HepG2 (cell line): Measurements from ENCODE around the gene ST6GALNAC4. TPM values are rescaled to one million over a fixed set of nuclear protein-coding genes. Genes with fewer than 3 reads are reported as not detected.

ENCODE experiments used
- ADNP ChIP-seq: sonication (generic); formaldehyde crosslinking; IDR thresholded peaks from 2 replicates; pipeline ENCODE4 v1.4.0; 2020; ENCODE audit warnings: missing genetic modification reagents
- FOSL1 ChIP-seq: sonication (generic); formaldehyde crosslinking; IDR thresholded peaks from 2 replicates; pipeline ENCODE4 v1.9.0; 2021; ENCODE audit warnings: missing genetic modification reagents, borderline replicate concordance
- GATA4 ChIP-seq: sonication (generic); IDR thresholded peaks from 2 replicates; pipeline ENCODE4 v1.6.1; 2016; ENCODE audit warnings: antibody characterized with exemption, low read depth, borderline replicate concordance
- HMG20A ChIP-seq: IDR thresholded peaks from 2 replicates; pipeline ENCODE4 v1.6.1; 2016; ENCODE audit warnings: borderline replicate concordance
- HNF4G ChIP-seq, 2 experiments: sonication (generic) in 1 of 2; formaldehyde crosslinking in 1 of 2; IDR thresholded peaks; 2 replicates each; pipeline versions ENCODE4 v1.4.0 to v1.6.1; 2011 to 2020; ENCODE audit warnings: borderline replicate concordance in 2 of 2, low read depth in 2 of 2, mild to moderate bottlenecking in 2 of 2, low read length in 1 of 2, missing genetic modification reagents in 1 of 2, moderate library complexity in 1 of 2
- MZF1 ChIP-seq: sonication (generic); formaldehyde crosslinking; IDR thresholded peaks from 2 replicates; pipeline ENCODE4 v1.8.1; 2023; ENCODE audit warnings: mild to moderate bottlenecking, missing genetic modification reagents, borderline replicate concordance
- RXRA ChIP-seq: sonication (generic); formaldehyde crosslinking; IDR thresholded peaks from 2 replicates; pipeline ENCODE4 v1.5.1; 2020; ENCODE audit warnings: missing genetic modification reagents
- TBP ChIP-seq: sonication (generic); formaldehyde crosslinking; IDR thresholded peaks from 2 replicates; pipeline ENCODE4 v1.5.0; 2020; ENCODE audit warnings: missing genetic modification reagents
- THRA ChIP-seq: sonication (generic); formaldehyde crosslinking; IDR thresholded peaks from 2 replicates; pipeline ENCODE4 v1.4.0; 2020; ENCODE audit warnings: missing genetic modification reagents, borderline replicate concordance
- ZBTB21 ChIP-seq: sonication (generic); formaldehyde crosslinking; IDR thresholded peaks from 2 replicates; pipeline ENCODE4 v1.4.0; 2020; ENCODE audit warnings: missing genetic modification reagents
- ZNF563 ChIP-seq: sonication (generic); formaldehyde crosslinking; IDR thresholded peaks from 2 replicates; pipeline ENCODE4 v1.8.0; 2022; ENCODE audit warnings: mild to moderate bottlenecking, moderate library complexity, missing genetic modification reagents
- ZNF800 ChIP-seq: sonication (generic); formaldehyde crosslinking; IDR thresholded peaks from 2 replicates; pipeline ENCODE4 v1.4.0; 2020; ENCODE audit warnings: missing genetic modification reagents
- ZNF850 ChIP-seq: sonication (generic); formaldehyde crosslinking; conservative IDR thresholded peaks from 2 replicates; pipeline ENCODE4 v1.9.0; 2021; ENCODE audit warnings: mild to moderate bottlenecking, missing genetic modification reagents
- polyA plus RNA-seq, 8 experiments: library from polyadenylated mRNA; depleted of rRNA in 3 of 8; stranded (reverse) in 7 of 8; unstranded in 1 of 8; fragments of >200 nt; fragmentation: Illumina TruSeq in 4 of 8; extraction: Trizol in 4 of 8; gene quantifications; 2 replicates each; pipeline versions ENCODE4 v1.2.1 to v1.2.3, GENCODE V29; 2011 to 2016; ENCODE audit warnings: low read depth in 4 of 8, missing spikeins in 1 of 8, mixed read lengths in 1 of 8; ENCODE audit not compliant: insufficient read depth in 1 of 8
- total RNA-seq, 5 experiments: library from RNA; depleted of rRNA; stranded (reverse); fragments of >200 nt; fragmentation: Illumina TruSeq; extraction: Trizol; gene quantifications; 2 replicates each; pipeline ENCODE4 v1.2.3, GENCODE V29; 2016; ENCODE audit warnings: low read depth in 1 of 5
- TF ChIP-seq, protein P1 (sequence below): sonication (generic); formaldehyde crosslinking; IDR thresholded peaks from 2 replicates; pipeline ENCODE4 v1.4.0; 2020; ENCODE audit warnings: missing genetic modification reagents
- TF ChIP-seq, protein P2 (sequence below): sonication (generic); formaldehyde crosslinking; IDR thresholded peaks from 2 replicates; pipeline ENCODE4 v1.5.1; 2020; ENCODE audit warnings: mild to moderate bottlenecking, moderate library complexity, missing genetic modification reagents

The ST6GALNAC4 gene
- total and polyA plus RNA-seq, 2 of the 13 experiments (the other 11 are each of a cell fraction or from before 2014, with no cell fraction given): 18.8 to 27.7 TPM

- TF ChIP-seq, protein P1, sequence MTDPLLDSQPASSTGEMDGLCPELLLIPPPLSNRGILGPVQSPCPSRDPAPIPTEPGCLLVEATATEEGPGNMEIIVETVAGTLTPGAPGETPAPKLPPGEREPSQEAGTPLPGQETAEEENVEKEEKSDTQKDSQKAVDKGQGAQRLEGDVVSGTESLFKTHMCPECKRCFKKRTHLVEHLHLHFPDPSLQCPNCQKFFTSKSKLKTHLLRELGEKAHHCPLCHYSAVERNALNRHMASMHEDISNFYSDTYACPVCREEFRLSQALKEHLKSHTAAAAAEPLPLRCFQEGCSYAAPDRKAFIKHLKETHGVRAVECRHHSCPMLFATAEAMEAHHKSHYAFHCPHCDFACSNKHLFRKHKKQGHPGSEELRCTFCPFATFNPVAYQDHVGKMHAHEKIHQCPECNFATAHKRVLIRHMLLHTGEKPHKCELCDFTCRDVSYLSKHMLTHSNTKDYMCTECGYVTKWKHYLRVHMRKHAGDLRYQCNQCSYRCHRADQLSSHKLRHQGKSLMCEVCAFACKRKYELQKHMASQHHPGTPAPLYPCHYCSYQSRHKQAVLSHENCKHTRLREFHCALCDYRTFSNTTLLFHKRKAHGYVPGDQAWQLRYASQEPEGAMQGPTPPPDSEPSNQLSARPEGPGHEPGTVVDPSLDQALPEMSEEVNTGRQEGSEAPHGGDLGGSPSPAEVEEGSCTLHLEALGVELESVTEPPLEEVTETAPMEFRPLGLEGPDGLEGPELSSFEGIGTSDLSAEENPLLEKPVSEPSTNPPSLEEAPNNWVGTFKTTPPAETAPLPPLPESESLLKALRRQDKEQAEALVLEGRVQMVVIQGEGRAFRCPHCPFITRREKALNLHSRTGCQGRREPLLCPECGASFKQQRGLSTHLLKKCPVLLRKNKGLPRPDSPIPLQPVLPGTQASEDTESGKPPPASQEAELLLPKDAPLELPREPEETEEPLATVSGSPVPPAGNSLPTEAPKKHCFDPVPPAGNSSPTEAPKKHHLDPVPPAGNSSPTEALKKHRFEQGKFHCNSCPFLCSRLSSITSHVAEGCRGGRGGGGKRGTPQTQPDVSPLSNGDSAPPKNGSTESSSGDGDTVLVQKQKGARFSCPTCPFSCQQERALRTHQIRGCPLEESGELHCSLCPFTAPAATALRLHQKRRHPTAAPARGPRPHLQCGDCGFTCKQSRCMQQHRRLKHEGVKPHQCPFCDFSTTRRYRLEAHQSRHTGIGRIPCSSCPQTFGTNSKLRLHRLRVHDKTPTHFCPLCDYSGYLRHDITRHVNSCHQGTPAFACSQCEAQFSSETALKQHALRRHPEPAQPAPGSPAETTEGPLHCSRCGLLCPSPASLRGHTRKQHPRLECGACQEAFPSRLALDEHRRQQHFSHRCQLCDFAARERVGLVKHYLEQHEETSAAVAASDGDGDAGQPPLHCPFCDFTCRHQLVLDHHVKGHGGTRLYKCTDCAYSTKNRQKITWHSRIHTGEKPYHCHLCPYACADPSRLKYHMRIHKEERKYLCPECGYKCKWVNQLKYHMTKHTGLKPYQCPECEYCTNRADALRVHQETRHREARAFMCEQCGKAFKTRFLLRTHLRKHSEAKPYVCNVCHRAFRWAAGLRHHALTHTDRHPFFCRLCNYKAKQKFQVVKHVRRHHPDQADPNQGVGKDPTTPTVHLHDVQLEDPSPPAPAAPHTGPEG: no peak
- TF ChIP-seq MZF1 (CRISPR knock-in tag) (0 out of 2 replicates have a peak, but pooled peaks have one; percentile 26), THRA (CRISPR knock-in tag) (peak; percentile 88; the same call in 1 of the 2 replicates), ZNF800 (CRISPR knock-in tag) (0 out of 2 replicates have a peak, but pooled peaks have one; percentile 39), HMG20A (CRISPR knock-in tag) (peak; percentile 74), ZBTB21 (no peak), ADNP (CRISPR knock-in tag) (no peak), TBP (no peak), HNF4G (IDR thresholded peaks at IDR 0.05; ENCODE audit: borderline replicate concordance, low read depth, low read length) (no peak), HNF4G (CRISPR knock-in tag; IDR thresholded peaks at IDR 0.05; ENCODE audit: borderline replicate concordance, low read depth) (no peak), RXRA (CRISPR knock-in tag) (peak; percentile 96), FOSL1 (CRISPR knock-in tag) (no peak), ZNF563 (no peak), ZNF850 (no peak), GATA4 (no peak)
- TF ChIP-seq, protein P2, sequence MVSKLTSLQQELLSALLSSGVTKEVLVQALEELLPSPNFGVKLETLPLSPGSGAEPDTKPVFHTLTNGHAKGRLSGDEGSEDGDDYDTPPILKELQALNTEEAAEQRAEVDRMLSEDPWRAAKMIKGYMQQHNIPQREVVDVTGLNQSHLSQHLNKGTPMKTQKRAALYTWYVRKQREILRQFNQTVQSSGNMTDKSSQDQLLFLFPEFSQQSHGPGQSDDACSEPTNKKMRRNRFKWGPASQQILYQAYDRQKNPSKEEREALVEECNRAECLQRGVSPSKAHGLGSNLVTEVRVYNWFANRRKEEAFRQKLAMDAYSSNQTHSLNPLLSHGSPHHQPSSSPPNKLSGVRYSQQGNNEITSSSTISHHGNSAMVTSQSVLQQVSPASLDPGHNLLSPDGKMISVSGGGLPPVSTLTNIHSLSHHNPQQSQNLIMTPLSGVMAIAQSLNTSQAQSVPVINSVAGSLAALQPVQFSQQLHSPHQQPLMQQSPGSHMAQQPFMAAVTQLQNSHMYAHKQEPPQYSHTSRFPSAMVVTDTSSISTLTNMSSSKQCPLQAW (CRISPR knock-in tag): peak; percentile 86
Observed at GRCh38 chr9:127903557-127904475, 13.0 kb downstream of the ST6GALNAC4 start (continued).
